ENCODE data around the gene PTGFR. TPM values are rescaled to one million over a fixed set of nuclear protein-coding genes. Genes with fewer than 3 reads are reported as not detected.

The PTGFR gene
- total and polyA plus RNA-seq, 5 donors from 2014 or later = not detected

DNA sequence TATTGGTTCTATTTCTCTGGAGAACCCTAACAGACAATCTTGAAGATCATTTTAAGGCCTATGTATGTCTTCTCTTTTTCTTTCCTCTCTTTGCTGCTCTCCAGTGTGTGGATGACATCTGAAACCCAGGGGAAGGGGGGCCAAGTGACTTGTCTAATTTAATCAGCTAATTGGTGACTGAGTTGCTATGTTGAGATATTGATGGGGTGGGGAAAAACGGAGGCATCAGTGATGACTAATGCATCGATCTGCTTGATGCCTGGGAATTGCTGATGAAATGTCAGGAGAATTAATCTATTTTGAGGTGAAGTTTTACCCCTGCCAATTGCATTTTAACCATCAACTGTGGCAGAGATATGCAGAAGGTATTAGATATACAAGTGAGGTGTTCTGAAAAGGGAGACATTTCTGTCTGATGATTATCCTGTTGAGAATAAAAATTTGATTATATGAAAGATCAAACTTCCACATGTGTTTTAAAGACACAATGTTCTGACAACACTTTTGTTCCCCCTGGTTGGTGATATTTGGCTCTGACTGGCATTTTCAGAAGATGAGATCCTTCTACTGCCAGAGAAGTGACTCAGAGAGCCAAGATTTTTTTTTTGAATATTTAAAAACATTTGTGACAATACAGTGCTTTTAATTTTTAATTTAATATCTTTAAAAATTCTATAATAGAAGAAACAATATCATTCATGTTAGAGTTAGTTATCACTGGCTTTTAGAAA, 18.7 kb upstream of the PTGFR start:
- peaks cover 0 to 9% (median 2%) of the 10 kb centered on the region in 7 donors for H3K9me3 Mint-ChIP-seq
- no peak overlapping the region for H3K27ac Mint-ChIP-seq
- Histone ChIP-seq H3K4me3 (ENCODE audit: low read depth, low read length) (no peak overlapping the region), H3K4me1 (ENCODE audit: control insufficient read depth, insufficient read depth, low read length, poor library complexity, severe bottlenecking) (no peaks in the 10 kb centered on the region), H3K27ac (ENCODE audit: insufficient read depth, low read length, poor library complexity, severe bottlenecking) (no peak overlapping the region), H3K9me3 (ENCODE audit: control insufficient read depth in 2 of 2, low read length in 2 of 2) (no peaks in the 10 kb centered on the region), H3K27me3 (ENCODE audit: control insufficient read depth, insufficient read depth, low read length) (no peaks in the 10 kb centered on the region), H3K36me3 (ENCODE audit: control insufficient read depth, insufficient read depth, low read length) (no peaks in the 10 kb centered on the region)
- no peaks in the 10 kb centered on the region for H3K36me3 Mint-ChIP-seq
- H3K4me3 Mint-ChIP-seq = no peak overlapping the region
- DNase-seq (no peak), ATAC-seq (ENCODE audit: low read depth in 2 of 2) (no peak)
- no peaks in the 10 kb centered on the region for H3K27me3 Mint-ChIP-seq
- H3K4me1 Mint-ChIP-seq = no peaks in the 10 kb centered on the region

DNA sequence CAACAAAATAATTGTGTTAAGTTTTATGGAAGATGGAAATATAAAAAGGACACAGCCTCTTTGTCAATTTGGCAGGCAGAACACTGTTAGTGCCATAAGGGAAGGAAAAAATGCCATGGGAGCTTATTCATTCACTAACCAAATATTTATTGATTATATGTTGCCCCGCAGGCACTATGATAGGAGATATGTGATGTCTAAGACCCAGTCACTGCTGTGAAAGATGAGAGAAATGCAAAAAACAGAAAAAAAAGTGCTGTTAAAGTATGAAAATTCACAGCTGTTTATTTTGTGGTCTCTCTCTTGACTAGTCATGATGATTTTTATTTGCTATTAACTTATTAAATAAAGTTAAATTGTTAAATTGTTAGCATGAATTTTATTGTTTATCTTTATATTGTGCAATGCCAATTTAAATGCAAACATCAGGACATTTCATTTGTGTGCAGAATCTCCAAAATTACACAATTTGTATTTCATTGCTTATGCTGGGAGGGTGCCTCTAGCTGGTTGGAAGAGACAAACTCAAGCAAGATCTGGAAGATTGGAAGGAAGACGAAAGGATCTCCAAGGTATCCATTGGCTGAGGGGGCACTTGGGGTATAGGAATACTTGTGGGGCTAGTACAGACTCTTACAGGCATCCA, 17.8 kb upstream of the PTGFR start:
- Mint-ChIP-seq H3K4me3 (no peak overlapping the region), H3K27ac (no peak overlapping the region), H3K36me3 (no peaks in the 10 kb centered on the region), H3K27me3 (no peaks in the 10 kb centered on the region), H3K4me1 (no peaks in the 10 kb centered on the region), H3K9me3 (peaks cover 0 to 7% (median 2%) of the 10 kb centered on the region in 7 donors)
- DNase-seq = no peak
- no peaks in the 10 kb centered on the region for H3K9me3 ChIP-seq (ENCODE audit: control insufficient read depth in 2 of 2, low read length in 2 of 2)
- no peak for ATAC-seq (ENCODE audit: low read depth in 2 of 2)
- no peaks in the 10 kb centered on the region for H3K4me1 ChIP-seq (ENCODE audit: control insufficient read depth, insufficient read depth, low read length, poor library complexity, severe bottlenecking)
- H3K36me3 ChIP-seq (ENCODE audit: control insufficient read depth, insufficient read depth, low read length) = no peaks in the 10 kb centered on the region
- H3K27ac ChIP-seq (ENCODE audit: insufficient read depth, low read length, poor library complexity, severe bottlenecking) = no peak overlapping the region
- no peak overlapping the region for H3K4me3 ChIP-seq (ENCODE audit: low read depth, low read length)
- H3K27me3 ChIP-seq (ENCODE audit: control insufficient read depth, insufficient read depth, low read length) = no peaks in the 10 kb centered on the region

DNA sequence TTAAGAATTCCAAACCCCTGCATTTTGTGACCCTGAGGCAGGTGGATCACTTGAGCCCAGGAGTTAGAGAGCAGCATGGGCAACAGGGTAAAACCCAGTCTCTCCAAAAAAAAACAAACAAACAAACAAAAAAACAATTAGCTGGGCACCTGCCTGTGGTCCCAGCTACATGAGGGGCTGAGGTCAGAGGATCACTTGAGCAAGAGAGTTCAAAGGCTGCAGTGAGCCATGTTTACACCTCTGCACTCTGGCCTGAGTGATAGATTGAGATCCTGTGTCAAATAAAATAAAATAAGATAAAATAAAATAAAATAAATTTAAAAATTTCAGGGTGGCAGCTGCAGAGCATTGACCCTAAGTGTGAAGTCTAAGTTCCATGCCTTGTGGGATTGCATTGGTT, 16.7 kb upstream of the PTGFR start:
- Mint-ChIP-seq H3K27me3 (no peaks in the 10 kb centered on the region), H3K36me3 (no peaks in the 10 kb centered on the region), H3K4me3 (no peak overlapping the region), H3K4me1 (no peaks in the 10 kb centered on the region), H3K9me3 (peaks cover 0 to 7% (median 2%) of the 10 kb centered on the region in 7 donors), H3K27ac (no peak overlapping the region)
- Histone ChIP-seq H3K27ac (ENCODE audit: insufficient read depth, low read length, poor library complexity, severe bottlenecking) (no peak overlapping the region), H3K4me3 (ENCODE audit: low read depth, low read length) (no peak overlapping the region), H3K4me1 (ENCODE audit: control insufficient read depth, insufficient read depth, low read length, poor library complexity, severe bottlenecking) (no peaks in the 10 kb centered on the region), H3K36me3 (ENCODE audit: control insufficient read depth, insufficient read depth, low read length) (no peaks in the 10 kb centered on the region), H3K9me3 (ENCODE audit: control insufficient read depth in 2 of 2, low read length in 2 of 2) (no peaks in the 10 kb centered on the region), H3K27me3 (ENCODE audit: control insufficient read depth, insufficient read depth, low read length) (no peaks in the 10 kb centered on the region)
- ATAC-seq (ENCODE audit: low read depth in 2 of 2) = no peak
- DNase-seq = no peak

DNA sequence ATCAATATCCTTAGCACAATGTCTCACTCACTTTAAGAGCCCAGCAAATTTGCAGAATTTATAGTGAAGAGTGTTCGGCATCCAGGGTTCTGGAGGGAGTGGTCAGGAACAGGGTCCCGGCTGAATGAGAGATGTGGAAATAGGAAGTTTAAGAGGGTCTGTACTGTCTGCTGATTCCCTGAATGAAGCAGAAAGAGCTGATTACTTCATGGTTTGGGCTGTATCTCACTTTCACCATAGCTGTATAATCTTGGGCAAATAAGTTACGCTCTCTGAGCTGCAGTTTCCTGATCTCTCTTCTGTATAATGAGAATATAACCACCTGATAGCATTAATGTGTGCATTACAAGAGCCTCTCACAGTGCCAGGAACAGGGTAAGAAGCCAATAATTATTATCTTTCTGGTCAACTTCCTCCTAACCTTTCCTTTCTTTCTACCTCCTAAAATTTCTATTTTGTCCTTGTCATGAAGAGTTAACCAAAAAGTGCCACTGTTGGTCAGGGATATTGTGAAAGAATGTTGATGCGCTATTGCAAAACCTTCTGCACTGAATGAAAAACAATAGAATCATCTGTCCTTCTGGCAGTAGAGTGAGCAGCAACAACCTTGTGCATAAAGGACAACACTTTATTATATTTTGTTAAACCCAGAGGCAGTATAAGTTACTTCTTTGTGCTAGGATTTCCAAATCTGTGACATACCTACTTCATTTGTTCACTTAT, 14.7 kb upstream of the PTGFR start:
- H3K36me3 ChIP-seq (ENCODE audit: control insufficient read depth, insufficient read depth, low read length) = no peaks in the 10 kb centered on the region
- H3K27me3 Mint-ChIP-seq = no peaks in the 10 kb centered on the region
- DNase-seq (no peak), ATAC-seq (ENCODE audit: low read depth in 2 of 2) (no peak)
- no peak overlapping the region for H3K4me3 Mint-ChIP-seq
- H3K27ac Mint-ChIP-seq = no peak overlapping the region
- H3K4me3 ChIP-seq (ENCODE audit: low read depth, low read length) = no peak overlapping the region
- no peaks in the 10 kb centered on the region for H3K36me3 Mint-ChIP-seq
- no peak overlapping the region for H3K27ac ChIP-seq (ENCODE audit: insufficient read depth, low read length, poor library complexity, severe bottlenecking)
- H3K4me1 Mint-ChIP-seq = no peaks in the 10 kb centered on the region
- H3K9me3 Mint-ChIP-seq = peaks cover 0 to 3% (median 2%) of the 10 kb centered on the region in 7 donors
- no peaks in the 10 kb centered on the region for H3K9me3 ChIP-seq (ENCODE audit: control insufficient read depth in 2 of 2, low read length in 2 of 2)
- no peaks in the 10 kb centered on the region for H3K4me1 ChIP-seq (ENCODE audit: control insufficient read depth, insufficient read depth, low read length, poor library complexity, severe bottlenecking)
- no peaks in the 10 kb centered on the region for H3K27me3 ChIP-seq (ENCODE audit: control insufficient read depth, insufficient read depth, low read length)

DNA sequence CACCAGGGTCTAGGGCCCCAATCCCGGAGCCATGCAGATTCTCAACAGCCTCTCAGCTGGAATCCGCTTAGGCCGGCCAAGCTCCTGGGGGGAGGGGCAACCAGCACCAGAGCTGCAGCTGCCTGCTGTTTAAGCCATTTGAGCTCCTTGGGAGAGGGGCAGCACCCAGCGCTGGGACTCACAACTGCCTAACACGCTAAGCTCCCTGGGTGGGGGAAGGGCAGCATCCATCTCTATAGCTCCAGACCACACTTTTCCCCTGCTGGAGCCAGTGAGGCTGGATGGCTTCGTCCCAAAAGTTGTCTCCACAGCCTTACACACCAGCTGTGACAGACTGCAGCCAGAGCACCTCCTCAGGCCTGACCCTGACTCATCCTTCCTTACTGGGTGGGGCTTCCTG, 6.9 kb upstream of the PTGFR start:
- Mint-ChIP-seq H3K4me1 (no peaks in the 10 kb centered on the region), H3K27me3 (no peaks in the 10 kb centered on the region), H3K4me3 (no peak overlapping the region), H3K36me3 (no peaks in the 10 kb centered on the region), H3K27ac (no peak overlapping the region), H3K9me3 (peaks cover 1 to 7% (median 3%) of the 10 kb centered on the region in 7 donors)
- DNase-seq = no peak
- Histone ChIP-seq H3K4me1 (ENCODE audit: control insufficient read depth, insufficient read depth, low read length, poor library complexity, severe bottlenecking) (no peaks in the 10 kb centered on the region), H3K27ac (ENCODE audit: insufficient read depth, low read length, poor library complexity, severe bottlenecking) (no peak overlapping the region), H3K4me3 (ENCODE audit: low read depth, low read length) (no peak overlapping the region), H3K9me3 (ENCODE audit: control insufficient read depth in 2 of 2, low read length in 2 of 2) (no peaks in the 10 kb centered on the region), H3K36me3 (ENCODE audit: control insufficient read depth, insufficient read depth, low read length) (no peaks in the 10 kb centered on the region), H3K27me3 (ENCODE audit: control insufficient read depth, insufficient read depth, low read length) (no peaks in the 10 kb centered on the region)
- ATAC-seq (ENCODE audit: low read depth in 2 of 2) = no peak

DNA sequence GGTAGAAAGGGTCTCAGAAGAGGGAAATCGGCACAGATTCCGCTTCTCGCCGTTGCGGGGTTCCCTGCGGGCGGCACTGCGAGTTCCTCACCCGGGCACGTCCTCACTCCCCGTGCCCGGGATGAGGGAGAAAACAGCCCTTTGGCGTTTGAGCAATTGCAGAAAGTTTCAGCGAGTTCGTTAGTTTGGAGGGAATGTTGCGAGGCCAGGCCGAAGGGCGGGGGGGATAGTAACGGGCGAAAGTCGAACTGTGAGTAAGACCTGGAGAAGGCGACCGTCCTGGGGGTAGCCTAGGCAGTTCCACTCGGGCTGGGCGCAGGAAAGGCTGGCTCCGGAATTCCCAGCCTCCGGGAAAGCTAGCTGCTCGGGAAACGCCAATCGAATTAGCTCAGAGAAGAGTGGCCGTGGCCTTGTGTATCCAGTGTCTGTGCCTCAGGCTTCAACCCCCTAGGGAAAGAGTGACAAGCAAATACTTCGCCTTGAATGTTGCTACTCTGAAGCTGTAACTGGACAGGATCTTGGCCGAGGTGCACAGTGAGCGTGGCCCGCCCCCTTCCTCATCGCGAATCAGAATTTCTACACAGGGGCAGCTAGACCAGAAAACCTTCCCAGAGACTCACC, 787 bp downstream of the PTGFR start:
- Histone ChIP-seq H3K36me3 (ENCODE audit: control insufficient read depth, insufficient read depth, low read length) (no peaks in the 10 kb centered on the region), H3K27me3 (ENCODE audit: control insufficient read depth, insufficient read depth, low read length) (peaks cover 3% of the 10 kb centered on the region), H3K4me1 (ENCODE audit: control insufficient read depth, insufficient read depth, low read length, poor library complexity, severe bottlenecking) (no peaks in the 10 kb centered on the region), H3K4me3 (ENCODE audit: low read depth, low read length) (no peak overlapping the region), H3K9me3 (ENCODE audit: control insufficient read depth in 2 of 2, low read length in 2 of 2) (peaks cover 0 to 3% of the 10 kb centered on the region in 2 experiments), H3K27ac (ENCODE audit: insufficient read depth, low read length, poor library complexity, severe bottlenecking) (no peak overlapping the region)
- Mint-ChIP-seq H3K9me3 (peaks cover 0 to 4% (median 0%) of the 10 kb centered on the region in 7 donors), H3K36me3 (no peaks in the 10 kb centered on the region), H3K27ac (no peak overlapping the region), H3K27me3 (peaks cover 9% of the 10 kb centered on the region), H3K4me3 (no peak overlapping the region), H3K4me1 (no peaks in the 10 kb centered on the region)
- ATAC-seq (ENCODE audit: low read depth in 2 of 2) (no peak), DNase-seq (no peak)

DNA sequence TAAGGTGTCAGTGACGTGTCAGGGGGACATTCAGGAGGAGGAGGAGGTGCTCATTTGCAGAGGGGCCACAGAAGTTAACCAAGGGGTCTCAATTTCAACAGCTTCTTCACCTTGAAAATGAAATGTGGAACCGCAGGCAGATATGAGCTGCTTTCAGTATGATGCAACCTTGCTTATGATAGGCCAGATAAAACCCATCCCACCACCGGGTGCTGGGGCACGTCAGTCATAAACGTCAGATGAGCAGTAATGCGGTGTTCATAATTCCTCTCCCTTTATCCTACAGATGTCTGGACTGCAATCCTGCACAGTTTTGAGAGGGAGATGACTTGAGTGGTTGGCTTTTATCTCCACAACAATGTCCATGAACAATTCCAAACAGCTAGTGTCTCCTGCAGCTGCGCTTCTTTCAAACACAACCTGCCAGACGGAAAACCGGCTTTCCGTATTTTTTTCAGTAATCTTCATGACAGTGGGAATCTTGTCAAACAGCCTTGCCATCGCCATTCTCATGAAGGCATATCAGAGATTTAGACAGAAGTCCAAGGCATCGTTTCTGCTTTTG, 1.7 kb downstream of the PTGFR start:
- no peak overlapping the region for H3K27ac ChIP-seq (ENCODE audit: insufficient read depth, low read length, poor library complexity, severe bottlenecking)
- Mint-ChIP-seq H3K27me3 (peaks cover 9% of the 10 kb centered on the region), H3K9me3 (peaks cover 0 to 3% (median 0%) of the 10 kb centered on the region in 7 donors), H3K27ac (no peak overlapping the region), H3K4me3 (no peak overlapping the region), H3K4me1 (no peaks in the 10 kb centered on the region), H3K36me3 (no peaks in the 10 kb centered on the region)
- peaks cover 0 to 3% of the 10 kb centered on the region in 2 experiments for H3K9me3 ChIP-seq (ENCODE audit: control insufficient read depth in 2 of 2, low read length in 2 of 2)
- H3K4me3 ChIP-seq (ENCODE audit: low read depth, low read length) = no peak overlapping the region
- DNase-seq (no peak), ATAC-seq (ENCODE audit: low read depth in 2 of 2) (no peak)
- H3K27me3 ChIP-seq (ENCODE audit: control insufficient read depth, insufficient read depth, low read length) = peaks cover 3% of the 10 kb centered on the region
- no peaks in the 10 kb centered on the region for H3K36me3 ChIP-seq (ENCODE audit: control insufficient read depth, insufficient read depth, low read length)
- no peaks in the 10 kb centered on the region for H3K4me1 ChIP-seq (ENCODE audit: control insufficient read depth, insufficient read depth, low read length, poor library complexity, severe bottlenecking)
